NK-92 treated with Interleukin-12 subunit alpha and Interleukin-12 subunit beta, amount 100 ng/mL, for 24 hours (cell line): Measurements from ENCODE around the gene NPM3.

ENCODE experiments used
- DNase-seq: peaks from one replicate; lab custom pipeline; 2025; lab: John Stamatoyannopoulos, UW

Gene NPM3

GRCh38 chr10:101758858-101759257, 24.4 kb downstream of the NPM3 start:
- no peak for DNase-seq

- DNase-seq: no peak
Measured at GRCh38 chr10:101752241-101752640, 31.0 kb downstream of the NPM3 start.

GRCh38 chr10:101749047-101750016, 33.9 kb downstream of the NPM3 start:
- no peak for DNase-seq

- no peak for DNase-seq
Measured at GRCh38 chr10:101748496-101748895, 34.8 kb downstream of the NPM3 start.

- no peak for DNase-seq
Measured at GRCh38 chr10:101745074-101745696, 38.1 kb downstream of the NPM3 start.

GRCh38 chr10:101744267-101744666, 39.0 kb downstream of the NPM3 start:
- DNase-seq: no peak

- DNase-seq: no peak
Measured at GRCh38 chr10:101741938-101742337, 41.3 kb downstream of the NPM3 start.

- no peak for DNase-seq
Measured at GRCh38 chr10:101736666-101737065, 46.6 kb downstream of the NPM3 start.

GRCh38 chr10:101732096-101732495, 51.1 kb downstream of the NPM3 start:
- no peak for DNase-seq
